Hematopoietic multipotent progenitor cell (in vitro differentiated cells): ENCODE results near the gene OGFRL1. TPM values are rescaled to one million over a fixed set of nuclear protein-coding genes. Genes with fewer than 3 reads are reported as not detected.

Experiments
- DNase-seq, 3 donors: peaks; one replicate each; pipeline ENCODE4 v3.0.0-alpha.2; 2011 to 2015; ENCODE audit warnings: low read depth in 2 of 3, low spot score in 2 of 3
- total RNA-seq: library from RNA; depleted of rRNA; stranded (reverse); fragments of >200 nt; gene quantifications from one replicate; pipeline ENCODE4 v1.2.3, GENCODE V29; 2012

Gene OGFRL1
- total RNA-seq, 1 donor = 4.0 TPM

DNA sequence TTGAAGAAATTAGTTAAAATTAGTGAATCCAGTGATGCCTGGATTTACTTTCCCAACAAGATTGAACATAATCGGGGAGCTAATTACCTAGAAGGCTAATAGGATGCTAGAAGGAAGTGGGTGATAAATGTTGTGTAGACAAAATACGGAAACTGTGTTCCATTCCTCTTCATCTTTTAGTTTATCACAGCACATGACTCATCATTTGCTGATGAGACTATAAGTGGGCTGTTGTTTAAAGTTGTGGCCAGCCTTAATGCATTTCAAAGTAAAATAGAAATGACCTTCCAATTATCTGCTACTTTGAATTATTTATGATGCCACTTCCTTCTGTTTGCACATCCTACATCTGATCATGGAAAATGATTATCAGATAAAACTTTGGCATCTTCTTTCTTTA lies 43.4 kb downstream of the OGFRL1 start:
- DNase-seq = no peak

DNA sequence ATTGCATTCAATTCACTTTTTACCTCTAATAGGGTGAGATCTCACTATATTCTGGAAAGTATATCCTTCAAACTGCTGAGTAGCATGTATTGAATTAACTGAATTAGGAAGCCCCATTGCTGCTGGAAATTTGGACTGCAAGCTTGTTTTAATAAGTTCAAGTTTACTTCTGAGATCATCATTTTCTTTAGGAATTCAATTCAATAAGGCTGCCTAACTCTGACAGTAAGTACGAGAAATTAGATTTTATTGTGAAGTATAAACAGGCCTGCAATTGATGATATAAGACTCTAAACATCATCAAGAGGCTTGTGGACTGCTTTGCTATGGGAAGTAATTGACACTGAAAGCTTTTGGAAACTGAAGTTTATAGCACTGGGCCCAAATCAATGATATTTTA lies 44.4 kb downstream of the OGFRL1 start:
- DNase-seq = no peak

DNA sequence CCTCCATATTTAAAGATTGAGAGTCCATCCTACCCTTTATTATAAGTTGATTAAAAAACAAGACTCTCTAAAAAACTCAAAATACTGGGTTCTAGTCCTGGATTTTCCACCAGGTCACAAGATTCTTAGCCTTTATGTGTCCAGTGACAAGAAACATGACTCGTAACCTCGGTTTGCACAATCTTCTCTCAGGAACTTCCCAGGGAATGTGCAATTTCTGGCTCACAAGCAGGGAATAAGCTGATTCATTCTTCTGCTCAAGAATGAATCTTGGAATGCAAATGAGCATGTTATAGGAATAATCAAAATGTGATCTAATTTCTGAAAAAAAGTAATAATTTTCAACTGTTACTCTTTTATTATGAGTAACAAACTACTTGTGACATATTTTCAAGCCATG lies 45.1 kb downstream of the OGFRL1 start:
- no peak for DNase-seq

DNA sequence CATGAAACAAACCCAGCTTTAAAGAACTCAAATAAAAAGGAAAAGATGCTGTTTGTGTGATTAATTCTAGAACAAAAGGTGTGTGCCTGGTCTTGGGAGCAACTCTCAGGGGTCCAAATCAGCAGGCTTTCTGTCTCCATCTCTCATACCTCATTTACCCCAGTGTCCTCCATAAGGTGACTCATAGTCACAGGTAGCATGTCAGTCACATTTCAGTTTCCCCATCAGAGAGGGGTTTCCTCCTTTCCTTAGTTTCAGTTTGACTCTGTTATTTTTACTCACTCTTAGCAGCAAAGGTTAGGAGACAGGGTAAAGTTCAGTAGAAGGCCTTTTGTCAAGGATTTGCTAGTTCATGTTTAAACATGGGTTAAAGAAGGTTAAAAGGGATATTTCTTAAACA lies 46.2 kb downstream of the OGFRL1 start:
- no peak for DNase-seq

DNA sequence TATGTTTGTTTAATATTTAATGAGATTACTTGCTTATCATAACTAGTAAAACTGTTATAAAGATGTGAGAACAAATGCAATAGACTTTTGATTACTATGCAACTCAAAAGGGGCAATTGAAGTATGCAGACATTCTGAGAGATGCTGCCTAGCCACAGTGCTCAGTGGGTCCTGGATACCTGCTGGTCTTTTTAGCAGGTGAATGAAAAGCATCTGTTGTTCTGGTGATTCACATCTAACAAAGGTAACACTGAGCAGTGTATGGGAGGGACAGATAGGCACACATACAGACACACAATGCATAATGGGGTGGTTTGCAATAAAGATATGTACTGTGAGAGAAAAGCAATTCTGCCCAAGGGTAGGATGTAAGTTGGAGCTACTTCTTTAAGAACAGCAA lies 46.9 kb downstream of the OGFRL1 start:
- DNase-seq = no peak

DNA sequence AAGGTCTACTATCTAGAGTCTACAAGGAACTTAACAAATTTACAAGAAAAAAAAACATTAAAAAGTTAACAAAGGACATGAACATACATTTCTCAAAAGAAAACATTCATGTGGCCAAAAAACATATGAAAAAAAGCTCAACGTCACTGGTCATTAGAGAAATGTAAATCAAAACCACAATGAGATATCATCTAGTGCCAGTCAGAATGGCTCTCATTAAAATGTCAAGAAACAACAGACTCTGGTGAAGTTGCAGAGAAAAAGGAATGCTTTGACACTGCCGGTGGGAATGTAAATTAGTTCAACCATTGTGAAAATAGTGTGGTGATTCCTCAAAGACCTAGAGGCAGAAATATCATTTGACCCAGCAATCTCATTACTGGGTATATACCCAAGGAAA lies 48.3 kb downstream of the OGFRL1 start:
- DNase-seq = no peak

DNA sequence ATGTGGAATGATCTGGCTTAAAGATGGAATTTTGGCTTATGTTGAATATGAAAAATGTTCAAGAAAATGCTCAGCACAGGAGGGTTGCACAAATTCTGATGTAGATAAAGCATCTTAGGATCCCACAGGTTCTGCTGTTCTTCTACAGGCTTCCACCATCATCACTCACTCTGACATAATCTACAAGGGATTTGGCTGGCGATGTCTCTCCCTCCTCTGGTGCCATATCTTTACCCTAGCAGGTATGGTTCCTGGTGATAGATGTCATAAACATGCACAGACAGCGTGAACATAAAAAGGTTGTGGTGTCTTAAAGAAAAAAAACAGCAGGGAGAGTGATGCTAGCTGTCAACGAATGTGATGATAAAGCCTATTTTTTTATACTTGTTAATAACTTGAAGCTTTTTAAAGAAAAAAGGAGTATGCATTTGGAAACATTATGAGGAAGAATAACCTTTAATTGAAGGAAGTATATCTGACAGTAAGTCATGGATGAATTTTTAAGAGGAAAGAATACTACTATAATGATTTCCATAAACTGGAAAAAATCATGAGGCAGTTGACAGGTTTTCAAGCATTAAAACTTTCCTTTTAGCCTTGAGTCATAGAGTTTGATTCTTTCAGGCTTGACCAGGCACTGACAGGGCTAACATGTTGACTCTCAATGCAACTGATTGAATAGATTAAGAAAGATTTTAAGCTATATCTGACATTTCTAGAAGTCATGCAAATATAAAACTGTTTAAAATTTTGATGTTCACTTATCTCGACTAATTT lies 50.1 kb downstream of the OGFRL1 start:
- no peak for DNase-seq

DNA sequence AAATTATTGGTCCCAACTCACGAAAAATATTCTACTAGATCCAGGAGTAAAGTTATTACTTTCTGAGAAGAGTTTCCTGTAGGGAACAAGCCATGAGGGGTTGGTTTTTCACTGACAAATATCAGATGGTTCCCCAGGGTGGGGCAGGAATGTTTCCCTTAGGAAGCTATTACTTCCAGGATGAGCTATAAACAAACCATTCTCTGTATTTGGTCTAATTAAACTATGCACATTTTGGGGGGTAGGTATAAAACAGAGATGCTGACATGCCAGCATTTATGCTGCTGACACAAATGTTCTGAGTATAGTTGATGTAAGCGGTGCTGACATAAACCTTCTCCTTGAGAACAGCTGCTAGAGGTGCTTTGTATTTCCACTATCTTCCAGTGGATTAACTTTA lies 54.2 kb downstream of the OGFRL1 start:
- DNase-seq = no peak

DNA sequence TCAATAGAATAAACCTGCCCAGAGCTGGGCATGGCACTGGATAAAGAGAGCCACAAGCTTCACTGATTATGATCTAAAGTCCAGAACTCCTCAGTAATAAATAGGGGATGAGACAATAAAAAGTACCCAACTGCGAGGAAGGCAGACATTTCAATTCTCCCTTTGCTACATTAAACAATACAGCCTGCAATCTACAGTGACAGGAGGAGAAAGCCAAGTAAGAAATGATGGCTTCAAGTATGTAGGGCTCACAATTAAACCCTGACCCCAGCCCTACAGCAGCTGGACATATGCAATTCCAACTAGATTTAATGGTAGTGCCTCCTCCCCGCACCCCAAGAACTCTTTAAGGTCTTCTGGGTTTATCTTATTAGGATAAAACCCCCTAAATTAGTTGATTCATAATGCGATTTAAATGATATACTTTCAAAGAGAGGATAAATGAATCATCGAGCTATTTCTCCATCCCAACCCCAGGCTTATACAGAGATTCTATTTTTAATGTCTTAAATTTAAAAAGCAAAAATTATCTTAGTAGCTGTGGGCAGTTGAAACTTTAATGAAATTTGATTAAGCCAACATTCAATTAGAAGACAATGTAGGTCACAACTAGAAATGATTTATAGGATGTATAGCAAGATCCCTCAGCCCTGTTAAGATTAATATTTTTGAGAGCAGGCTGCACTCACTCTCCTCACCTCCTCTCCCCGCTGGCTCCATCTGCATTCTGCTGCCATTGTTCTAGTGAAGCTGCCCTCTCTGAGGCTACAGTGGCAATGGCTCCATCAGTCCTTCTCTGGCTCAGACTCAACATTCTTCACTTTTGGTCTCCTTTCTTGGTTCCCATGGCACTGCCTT lies 57.1 kb downstream of the OGFRL1 start:
- no peak for DNase-seq

DNA sequence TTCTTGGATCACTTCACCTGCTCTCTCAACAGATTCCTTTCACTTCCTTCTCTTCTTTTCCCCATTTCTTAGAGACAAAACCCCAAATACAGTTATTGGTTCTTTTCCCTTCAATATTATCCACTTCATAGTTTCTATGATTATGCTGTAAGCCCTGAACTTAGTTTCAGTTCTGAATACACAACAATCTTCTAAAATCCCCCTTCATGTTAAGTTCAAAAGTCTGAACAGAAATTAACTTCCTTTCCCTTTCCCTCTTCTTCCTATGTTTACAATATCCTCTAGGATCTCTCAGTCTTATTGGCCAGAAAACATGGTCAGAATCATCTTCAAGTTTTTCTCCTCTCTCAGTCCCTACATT lies 57.7 kb downstream of the OGFRL1 start:
- no peak for DNase-seq

- DNase-seq = no peak
Observed at GRCh38 chr6:71347119-71347518, 58.5 kb downstream of the OGFRL1 start.

GRCh38 chr6:71349395-71349794 lies 60.8 kb downstream of the OGFRL1 start:
- DNase-seq = peak in 1 of 3 donors; percentile 62

DNA sequence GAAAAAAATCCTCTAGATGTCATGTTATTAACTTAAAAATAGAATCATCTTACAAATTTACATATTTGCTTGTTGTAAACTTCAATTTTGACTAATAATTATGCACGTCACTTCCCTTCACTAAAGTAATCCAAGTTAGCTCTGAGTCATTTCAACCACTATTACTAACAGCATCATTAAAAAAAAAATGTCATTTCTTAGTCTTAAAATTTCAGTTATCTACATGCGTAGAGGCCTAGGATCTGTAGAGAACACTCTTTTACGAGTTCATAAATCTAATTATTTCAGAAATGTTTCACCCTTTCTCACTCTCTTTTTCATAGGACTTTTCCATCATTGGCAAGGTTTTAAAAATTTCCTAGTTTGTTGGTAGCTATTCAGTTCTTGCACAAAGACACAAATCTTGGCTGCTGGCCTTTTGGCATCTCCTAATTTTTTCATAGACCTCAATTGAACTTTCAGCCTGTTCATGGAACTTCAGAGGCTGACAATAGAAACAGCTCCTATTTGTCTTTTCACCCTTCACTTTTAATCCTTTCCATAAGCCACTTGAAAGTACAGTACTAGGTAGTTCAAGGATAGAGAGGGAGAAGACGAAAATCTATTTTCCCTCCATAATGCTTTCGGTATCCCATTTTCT lies 61.5 kb downstream of the OGFRL1 start:
- DNase-seq = no peak

GRCh38 chr6:71351190-71351589 lies 62.6 kb downstream of the OGFRL1 start:
- DNase-seq = no peak
